NCI-H82 treated with DMSO at 0.1 percent for 48 hours (cell line): ENCODE data around the gene NRP2.

Experiments
- DNase-seq: peaks from one replicate; lab custom pipeline; 2025; ENCODE audit not compliant: unreplicated experiment; lab: John Stamatoyannopoulos, UW

NRP2 gene

GRCh38 chr2:205658068-205658467, 24.2 kb upstream of the NRP2 start:
- no peak for DNase-seq

GRCh38 chr2:205658572-205658971, 23.7 kb upstream of the NRP2 start:
- DNase-seq: no peak

- DNase-seq: no peak
Observed at GRCh38 chr2:205659922-205660321, 22.4 kb upstream of the NRP2 start.

- DNase-seq: no peak
Observed at GRCh38 chr2:205660521-205661124, 21.7 kb upstream of the NRP2 start.

GRCh38 chr2:205661281-205661680, 21.0 kb upstream of the NRP2 start:
- DNase-seq: no peak

GRCh38 chr2:205662206-205662965, 19.9 kb upstream of the NRP2 start:
- DNase-seq: no peak

GRCh38 chr2:205665791-205666190, 16.5 kb upstream of the NRP2 start:
- no peak for DNase-seq

GRCh38 chr2:205670292-205670691, 12.0 kb upstream of the NRP2 start:
- DNase-seq: no peak

GRCh38 chr2:205673312-205673711, 9.0 kb upstream of the NRP2 start:
- DNase-seq: peak; percentile 81

- DNase-seq: peak; percentile 65
Observed at GRCh38 chr2:205675861-205676516, 6.3 kb upstream of the NRP2 start.

GRCh38 chr2:205678541-205679142, 3.7 kb upstream of the NRP2 start:
- DNase-seq: no peak

GRCh38 chr2:205679410-205680009, 2.8 kb upstream of the NRP2 start:
- DNase-seq: no peak

- DNase-seq: peak; percentile 87
Observed at GRCh38 chr2:205680067-205680466, 2.2 kb upstream of the NRP2 start.

GRCh38 chr2:205680903-205681302, 1.4 kb upstream of the NRP2 start:
- DNase-seq: peak; percentile 30

GRCh38 chr2:205681401-205682238, 681 bp upstream of the NRP2 start:
- DNase-seq: no peak

GRCh38 chr2:205682971-205683501, 735 bp downstream of the NRP2 start:
- DNase-seq: no peak

- no peak for DNase-seq
Observed at GRCh38 chr2:205683502-205684367, 1.4 kb downstream of the NRP2 start.

- DNase-seq: peak; percentile 38
Observed at GRCh38 chr2:205684871-205685313, 2.6 kb downstream of the NRP2 start.
